COLO668 (cell line): ENCODE data around the gene DELE1.
A peak's percentile ranks its signal among the peaks of the same experiment; 100 is the strongest.

ENCODE experiments used
- DNase-seq: peaks from one replicate; lab custom pipeline; 2025; ENCODE audit not compliant: unreplicated experiment; lab: John Stamatoyannopoulos, UW

The DELE1 gene

DNA sequence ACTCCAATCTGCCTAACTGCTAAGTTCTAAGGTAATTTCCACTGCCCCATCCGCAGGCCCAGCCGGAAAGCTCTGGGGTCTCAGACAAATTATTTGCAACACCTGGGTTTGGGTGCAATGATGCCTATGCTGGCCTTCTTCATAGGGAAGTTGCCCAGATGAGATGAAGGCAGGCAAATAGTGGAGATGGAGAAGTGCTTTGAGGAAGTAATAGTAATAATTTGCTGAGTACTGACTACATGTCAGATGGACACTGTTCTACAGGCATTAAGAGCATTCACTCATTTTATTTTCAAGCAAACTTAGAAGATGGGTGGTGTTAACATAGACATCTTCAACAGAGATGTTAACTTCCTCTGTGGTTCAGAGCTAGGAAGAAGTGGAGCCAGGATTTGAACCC lies 30.5 kb downstream of the DELE1 start:
- DNase-seq, result no peak

DNA sequence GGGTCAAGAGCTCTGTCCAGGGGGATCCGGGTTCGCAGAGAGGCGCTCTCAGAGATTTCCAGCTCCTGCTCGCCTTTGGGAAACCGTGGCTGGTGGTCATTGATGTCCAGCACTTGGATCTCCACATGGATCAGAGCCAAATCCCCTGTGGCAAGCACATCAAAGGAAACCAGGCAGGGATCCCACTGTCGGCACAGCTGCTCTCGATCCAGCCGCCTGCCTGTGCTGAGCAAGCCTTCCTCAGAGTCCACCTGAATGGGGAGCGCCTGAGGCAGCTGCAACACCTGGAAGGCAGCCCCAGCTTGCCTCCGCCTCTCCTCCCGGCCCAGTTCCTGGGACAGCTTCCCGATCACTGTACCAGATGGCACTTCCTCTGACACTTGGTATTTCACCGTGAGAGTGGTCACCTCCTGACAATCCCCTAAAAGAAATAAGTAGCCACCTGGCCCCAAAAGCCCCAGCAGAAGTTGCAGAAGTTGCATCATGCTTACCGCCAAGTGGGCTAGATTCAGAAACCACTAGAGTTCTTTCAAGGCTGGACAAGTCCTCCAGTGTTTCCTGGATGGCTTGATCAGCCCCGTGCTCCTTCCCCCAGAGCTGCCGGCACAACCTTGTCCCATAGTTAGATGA lies 33.8 kb downstream of the DELE1 start:
- no peak for DNase-seq

DNA sequence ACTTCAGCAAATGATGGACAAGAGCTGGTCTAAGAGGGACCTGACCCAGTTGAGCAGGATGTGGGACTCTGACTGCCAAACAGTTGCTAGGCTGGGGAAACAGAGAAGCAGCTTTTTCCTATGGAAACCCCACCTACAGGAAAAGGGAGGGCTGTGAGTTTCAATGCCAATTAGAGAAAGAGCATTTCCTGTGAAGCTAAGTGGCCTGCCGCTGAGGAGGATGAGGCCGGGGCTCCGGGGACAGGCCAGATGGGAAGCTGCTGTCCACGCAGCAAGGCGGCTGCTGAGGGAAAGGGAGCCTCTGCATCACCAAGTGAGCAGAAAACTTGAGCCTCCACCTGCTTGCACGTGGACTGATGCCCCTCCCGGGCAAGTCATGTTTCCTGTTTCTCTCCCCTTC lies 34.4 kb downstream of the DELE1 start, which contains the start of gene PCDH12:
PCDH12 (minus strand) TSS at position 90 of the 400 bp plus-strand sequence. CDS start 351 bp downstream, outside the sequence.
- no peak for DNase-seq

DNA sequence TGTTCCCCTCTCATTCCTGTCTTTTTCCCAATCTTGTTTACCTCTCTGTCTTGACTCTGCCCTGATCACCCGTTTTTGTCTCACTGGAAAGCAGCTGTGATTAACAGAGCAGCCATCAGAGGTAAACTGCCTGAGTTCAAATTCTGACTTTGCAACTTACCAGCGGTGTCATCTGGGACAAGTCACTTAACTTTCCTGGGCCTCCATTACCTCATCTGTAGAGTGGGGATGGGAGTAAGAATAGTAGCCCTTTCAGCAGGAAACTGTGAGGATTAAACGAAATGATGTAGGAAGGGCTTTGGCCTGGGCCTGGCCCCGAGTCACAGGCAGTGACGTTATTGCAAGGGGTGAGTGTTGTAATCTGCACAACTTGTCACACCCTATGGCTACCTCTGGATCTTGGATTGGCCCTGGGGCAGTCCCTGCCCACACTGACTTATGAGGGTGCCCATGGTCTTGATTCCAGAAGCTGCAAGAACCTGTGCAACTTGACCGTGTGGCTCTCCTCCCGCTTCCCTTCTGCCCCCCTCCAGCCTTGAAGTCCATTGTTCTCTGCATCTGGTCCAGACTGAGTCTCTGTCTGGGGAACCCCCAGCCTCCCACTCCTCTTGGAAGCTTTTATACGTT lies 35.0 kb downstream of the DELE1 start:
- DNase-seq, result no peak

DNA sequence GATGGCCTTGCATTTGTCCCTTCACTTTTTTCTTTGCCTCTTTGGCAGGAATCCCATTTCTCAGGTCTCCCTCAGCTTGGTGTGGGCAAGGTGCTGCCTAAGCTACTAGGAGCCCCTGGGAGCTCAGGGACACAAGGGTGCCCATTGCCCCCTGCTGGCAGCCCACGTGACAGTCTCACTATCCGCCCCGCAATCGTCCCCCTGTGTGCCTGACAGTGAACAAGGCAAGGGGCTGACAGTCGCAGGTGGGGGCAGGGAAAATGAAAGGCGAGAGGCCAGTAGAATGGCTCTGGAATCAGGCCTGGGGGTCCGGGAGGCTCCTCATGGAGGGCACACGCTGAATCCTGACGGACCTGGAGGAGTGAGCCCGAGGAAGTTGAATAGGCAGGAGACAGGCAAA lies 36.3 kb downstream of the DELE1 start:
- peak; percentile 2 for DNase-seq

DNA sequence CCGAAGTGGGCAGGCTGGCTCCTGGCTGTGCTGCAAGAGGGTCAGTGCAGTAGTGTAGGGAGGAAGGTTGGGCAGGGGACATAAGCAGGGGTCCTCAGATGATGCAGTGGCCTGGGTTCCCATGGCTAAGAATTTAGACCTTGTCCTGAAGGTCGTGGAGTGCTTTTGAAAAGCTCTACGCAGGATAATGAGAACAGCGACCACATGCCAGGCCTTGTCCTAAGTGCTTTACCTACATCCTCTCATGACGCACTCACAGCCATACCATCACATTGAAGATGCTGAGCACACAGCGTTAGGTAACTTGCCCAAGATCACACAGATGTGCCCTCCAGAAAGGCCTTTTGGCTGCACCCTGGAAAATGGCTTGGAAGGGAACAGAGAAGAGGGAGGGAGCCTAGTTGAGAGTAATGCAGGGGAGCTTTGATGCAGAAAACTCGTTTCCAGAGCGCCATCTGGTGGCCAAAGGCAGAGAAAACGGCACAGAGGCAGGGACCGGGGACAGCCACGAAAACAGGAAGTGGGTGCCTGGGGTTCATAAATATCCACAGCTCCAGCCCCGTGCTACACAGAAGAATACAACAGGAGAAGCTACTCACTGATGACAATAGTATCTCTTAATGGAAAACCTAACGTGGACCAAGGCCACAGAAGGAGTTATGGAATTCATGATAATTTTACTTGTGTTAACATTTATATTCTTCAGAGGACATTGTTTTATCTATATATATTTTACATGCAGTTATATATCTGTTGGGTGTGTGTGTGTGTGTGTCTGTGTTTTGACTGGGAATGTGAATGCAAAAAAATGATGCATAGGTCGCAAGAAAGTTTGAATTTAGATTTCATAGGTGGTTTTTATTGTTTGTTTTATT lies 37.0 kb downstream of the DELE1 start:
- peak; percentile 81 for DNase-seq

DNA sequence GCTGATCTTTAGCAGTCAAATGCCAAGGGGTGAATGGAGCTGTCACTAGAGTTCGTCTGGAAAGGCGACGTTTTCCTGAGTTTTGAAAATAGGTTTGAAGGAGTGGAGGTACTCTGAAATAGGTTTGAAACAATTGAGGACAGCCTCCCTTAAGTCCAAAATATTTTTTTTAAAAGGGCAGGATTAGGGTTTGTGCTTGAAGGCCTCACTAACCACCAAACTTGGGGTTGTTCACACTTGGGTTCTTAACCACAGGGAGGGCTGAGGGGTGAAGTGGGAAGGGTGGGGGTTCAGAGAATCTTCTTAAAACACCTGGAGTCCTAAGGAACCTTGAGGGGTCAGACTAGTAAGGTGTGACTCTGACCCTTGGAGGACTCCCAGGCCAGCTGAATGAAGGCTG lies 37.8 kb downstream of the DELE1 start:
- no peak for DNase-seq

DNA sequence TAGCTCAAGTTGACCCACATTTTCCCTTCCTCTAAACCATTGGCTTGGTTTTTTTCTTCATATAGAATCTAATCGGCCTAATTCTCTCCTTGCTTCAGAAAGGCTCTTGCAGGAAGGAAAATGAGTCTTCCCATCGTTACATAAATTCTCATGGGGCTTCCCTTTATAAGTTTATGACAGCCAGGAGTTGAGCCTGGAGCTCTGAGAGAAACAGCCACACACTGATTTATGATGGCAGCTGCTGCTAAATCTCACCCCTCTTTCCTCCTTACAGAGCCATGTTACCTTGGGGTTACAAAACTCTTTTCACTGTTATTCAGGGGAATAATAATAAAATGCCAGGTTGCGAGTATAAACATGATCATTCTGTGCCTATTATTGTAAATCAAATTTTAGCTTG lies 40.0 kb downstream of the DELE1 start:
- DNase-seq, result no peak

DNA sequence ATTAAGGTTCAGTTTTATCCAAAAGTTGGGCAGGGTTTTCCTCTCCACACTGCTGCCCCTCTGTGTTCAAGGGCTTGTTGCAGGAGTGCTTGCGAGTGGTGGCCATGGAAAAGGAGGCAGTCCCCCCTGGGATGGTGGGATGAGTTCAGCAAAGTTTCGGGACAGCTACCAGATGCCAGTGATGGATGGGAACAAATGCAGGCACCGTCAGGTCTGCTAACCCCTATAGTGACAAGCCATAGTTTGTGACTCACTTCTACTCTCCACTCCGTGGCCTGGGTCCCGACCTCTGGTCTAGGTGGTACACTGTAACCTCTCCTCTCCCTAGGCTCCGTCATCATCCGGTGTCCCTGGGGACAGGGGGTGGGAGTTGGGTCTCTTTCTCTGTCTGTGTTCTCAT lies 41.4 kb downstream of the DELE1 start:
- no peak for DNase-seq

DNA sequence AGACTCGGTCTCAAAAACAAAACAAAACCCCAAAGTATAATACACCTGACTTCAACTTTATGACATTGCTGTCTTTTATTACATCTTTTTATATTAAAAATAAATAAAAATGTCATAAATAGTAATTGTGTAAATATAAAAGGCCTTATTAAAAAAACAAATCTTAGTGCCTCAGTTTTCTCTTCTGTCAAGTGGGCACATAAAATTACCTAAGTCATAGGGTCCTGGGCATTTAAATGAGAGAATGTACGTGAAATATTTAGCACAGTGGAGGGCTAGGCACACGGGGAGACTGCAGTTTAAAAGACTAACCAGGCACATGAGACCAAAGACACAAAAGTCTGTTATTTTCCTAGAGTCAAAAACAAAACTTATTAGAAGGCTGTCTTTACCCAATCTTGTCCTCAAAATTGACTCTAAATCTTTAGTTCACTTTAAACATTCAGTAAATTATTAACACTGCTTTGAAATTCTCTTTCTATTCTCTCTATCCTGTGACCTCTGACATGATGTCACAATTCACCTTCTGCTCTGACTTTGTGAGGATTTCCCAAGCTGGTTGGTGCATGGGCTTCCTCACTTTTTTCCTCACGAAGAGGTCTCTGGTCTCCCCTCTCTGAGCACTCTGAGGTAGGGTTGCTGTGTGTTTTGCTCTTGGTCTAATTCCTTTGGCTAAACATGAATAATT lies 42.7 kb downstream of the DELE1 start:
- DNase-seq, result no peak

DNA sequence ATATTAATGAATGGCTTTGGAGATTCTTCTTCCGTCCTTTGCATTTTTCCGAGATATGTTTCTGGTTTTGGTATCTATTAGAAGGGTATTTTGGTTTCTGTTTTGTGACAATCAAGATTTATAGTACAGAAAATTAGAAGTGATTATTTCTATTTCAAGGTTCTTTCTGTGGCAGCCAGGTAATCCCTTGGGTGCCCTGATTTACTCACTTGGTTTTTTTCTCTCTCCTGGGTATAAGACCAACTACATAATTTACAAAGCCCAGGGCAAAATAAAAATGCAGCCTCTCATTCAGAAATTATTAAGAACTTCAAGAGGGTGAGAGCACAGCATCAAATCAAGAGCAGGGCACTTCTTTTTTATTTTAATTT lies 43.3 kb downstream of the DELE1 start:
- no peak for DNase-seq

DNA sequence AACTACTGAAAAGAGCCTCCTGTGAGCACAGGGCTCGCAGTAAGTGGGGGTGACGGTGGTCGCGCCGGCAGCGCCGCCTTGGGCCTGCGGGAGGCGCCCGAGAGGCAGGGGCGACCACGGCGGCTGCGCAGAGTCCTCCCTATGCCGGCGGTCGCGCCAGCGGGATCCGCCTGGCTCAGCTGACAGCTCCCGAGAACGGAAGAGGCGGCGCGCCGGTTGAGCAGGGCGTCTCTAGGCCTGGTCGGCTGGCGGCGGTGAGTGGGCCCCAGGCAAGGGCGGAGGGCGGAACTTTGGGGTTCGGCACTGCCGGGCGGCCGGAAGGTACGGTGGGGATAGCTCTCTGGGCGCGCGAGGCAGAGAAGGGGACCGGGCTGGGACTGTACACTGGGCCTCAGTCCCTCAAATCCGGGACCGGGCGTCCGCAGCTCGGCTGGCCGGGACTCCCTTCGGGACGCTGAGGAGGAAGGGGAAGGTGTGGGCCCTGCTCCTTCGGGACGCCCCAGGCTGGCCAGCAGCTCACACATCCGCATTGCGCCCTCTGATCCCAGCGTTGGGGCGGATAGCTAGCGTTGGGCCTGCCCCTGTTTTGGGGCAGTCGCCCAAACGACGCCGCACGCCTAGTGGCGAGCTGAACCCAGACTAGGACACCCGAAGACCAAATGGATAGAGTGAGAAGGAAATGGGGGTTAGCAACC lies 45.4 kb downstream of the DELE1 start, which contains the start of gene RNF14:
RNF14 (plus strand) TSS at position 192 of the 695 bp plus-strand sequence. CDS start 4,484 bp downstream, outside the sequence.
- peak; percentile 90 for DNase-seq

DNA sequence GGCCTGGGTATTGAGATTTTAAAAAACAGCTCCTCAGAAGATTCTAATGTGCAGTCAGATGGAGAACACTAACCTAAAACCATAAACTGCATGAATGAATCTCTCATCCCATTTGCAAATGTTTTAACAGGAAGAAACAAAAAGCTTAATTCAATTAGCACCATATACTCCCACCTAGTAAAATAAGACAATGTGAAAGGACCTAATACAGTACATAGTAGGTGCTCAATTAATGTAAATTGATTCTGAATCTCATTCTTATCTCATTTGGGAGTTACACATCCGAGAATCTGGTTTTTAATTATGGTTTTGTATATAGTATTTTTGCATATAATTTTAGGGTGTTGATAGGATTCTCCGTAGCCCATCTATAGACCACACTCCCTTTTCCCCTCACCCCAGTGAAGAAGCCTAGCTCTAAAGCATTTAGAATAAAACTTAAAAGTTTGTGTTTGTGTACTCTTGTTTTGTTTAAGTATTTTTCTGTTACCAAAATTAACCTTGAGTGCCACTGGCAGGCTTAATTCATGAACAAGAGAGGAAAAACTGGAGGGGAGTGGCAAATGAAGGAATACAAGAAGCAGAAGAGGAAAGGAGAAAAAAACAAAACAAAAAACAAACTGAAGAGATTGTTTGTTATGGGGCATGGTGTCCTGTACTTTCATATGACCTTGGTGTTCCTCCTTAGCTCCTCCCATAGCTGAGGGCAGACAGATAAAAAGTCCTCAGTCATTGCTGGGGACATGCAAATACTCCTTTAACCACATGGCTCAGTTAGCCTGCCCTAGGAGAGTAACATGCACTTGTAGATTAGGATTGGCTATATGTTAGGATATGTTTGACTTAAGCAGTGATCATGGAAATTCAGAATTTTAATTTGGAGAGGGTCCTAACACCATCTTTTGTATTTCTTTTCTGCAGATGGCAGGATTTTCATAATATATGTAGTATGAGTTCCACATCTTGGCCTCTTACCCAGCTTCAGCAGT lies 46.4 kb downstream of the DELE1 start:
- no peak for DNase-seq

DNA sequence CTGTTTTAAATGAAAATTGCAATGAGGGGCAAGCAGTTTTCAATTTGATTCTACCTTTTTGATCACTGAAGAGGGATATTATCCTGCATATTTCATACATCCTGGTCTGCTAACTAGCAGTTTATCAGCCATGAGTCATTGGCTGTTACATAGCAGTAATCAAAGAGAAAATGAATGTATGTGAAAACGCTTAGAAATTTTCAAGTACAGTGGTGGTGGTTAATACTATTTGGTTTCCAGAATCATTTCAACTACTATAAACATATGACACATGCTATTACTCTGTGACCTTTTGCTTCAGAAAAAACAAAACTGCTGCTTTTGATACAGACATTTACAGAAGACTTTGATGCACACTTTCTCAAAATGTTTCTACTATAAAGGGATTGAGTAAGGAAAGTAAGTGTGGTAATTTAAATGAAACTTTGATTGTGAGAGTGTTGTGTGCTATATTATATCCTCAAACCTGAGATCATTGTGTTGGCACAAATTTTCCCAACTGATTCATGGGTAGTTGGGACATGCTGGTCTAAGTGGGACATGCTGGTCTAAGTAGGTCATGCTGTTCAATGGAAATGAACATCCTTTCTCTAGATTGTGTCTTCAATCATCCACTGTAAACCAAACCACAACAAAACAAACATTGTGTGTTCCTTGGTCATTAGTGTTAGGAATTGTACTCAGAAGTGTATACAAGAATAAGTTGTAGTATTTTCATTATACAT lies 50.4 kb downstream of the DELE1 start:
- no peak for DNase-seq

DNA sequence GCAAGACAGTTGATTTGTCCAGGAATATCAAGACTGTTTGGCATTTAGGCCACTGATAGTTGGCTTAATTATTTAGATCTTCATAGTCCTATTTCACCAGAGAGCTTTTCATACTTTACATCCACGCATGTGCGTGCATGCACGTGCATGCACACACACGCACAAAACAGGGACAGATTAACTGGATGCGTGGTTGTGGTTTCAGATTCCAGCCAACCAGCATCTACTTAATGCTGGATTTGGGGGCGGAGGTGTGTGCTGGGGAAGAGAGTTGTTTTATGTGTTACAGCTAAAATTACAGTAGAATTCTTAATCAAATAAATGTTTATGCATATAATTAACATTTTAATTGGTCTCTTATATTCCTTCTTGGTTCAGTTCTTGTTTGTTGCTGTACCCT lies 52.5 kb downstream of the DELE1 start:
- DNase-seq, result no peak

DNA sequence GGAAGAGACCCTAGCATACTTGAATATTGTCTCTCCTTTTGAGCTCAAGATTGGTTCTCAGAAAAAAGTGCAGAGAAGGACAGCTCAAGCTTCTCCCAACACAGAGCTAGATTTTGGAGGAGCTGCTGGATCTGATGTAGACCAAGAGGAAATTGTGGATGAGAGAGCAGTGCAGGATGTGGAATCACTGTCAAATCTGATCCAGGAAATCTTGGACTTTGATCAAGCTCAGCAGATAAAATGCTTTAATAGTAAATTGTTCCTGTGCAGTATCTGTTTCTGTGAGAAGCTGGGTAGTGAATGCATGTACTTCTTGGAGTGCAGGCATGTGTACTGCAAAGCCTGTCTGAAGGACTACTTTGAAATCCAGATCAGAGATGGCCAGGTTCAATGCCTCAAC lies 54.7 kb downstream of the DELE1 start:
- no peak for DNase-seq

DNA sequence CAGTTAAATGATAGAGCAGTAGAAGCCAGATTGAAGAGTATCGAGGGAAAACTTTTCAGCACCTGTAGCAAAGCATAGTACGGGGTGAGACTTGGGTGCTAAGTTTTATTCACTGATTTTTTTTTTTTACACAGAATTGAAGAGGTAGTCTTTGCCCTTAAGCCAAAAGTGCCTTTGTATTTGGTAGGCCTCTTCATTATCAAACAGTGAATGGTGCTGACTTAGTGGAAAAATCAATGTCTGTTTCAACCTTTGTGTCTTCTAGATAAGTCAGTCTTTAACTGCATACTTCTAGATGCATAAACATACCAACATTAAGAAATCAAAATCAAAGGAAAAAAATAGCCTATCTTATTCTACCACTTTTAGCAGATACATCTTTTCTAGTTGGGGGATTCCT lies 59.0 kb downstream of the DELE1 start:
- no peak for DNase-seq

DNA sequence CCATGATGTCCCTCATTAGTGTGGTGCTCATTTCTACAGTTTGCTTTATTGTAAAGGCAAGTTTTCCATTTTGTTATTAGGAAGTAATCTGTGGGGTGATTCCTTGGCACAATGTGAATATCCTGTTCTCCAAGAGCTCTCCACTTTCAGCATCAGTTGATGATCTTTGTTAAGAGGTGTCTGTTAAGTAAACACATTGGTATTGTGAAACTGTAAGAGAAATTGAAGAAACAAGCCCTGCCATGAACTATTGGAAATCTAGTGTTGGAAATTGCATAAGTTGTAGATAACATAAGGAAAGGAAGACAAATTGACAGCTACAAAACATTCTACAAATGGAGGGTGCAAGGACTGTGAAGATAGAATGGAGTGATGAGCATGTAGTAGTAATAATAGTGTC lies 62.4 kb downstream of the DELE1 start:
- no peak for DNase-seq

DNA sequence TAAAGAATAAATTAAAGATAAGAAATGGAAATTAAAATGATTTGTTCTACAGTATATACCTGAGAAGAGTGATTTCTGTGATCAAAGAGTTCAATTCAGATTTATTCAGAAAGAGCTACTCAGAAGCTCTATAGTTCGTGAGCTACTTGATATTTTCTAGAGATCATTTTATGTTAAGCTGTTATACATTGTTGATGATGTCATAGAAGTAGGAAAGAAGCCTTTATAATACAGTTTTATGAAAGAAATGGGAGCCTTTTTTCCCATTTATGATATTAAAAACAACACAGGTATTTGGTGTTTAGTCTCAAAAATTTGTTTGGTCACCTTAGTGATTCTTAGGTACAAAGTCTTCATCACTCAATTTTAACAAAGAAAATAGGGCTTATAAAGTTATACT lies 66.0 kb downstream of the DELE1 start:
- no peak for DNase-seq
